NCI-H146 treated with DMSO at 0.1 percent for 48 hours (cell line): Measurements from ENCODE around the gene METTL21C.

Experiments
- DNase-seq: peaks from one replicate; lab custom pipeline; 2025; ENCODE audit not compliant: unreplicated experiment; lab: John Stamatoyannopoulos, UW

The METTL21C gene

GRCh38 chr13:102697929-102698648, 3.2 kb upstream of the METTL21C start:
- no peak for DNase-seq

DNA sequence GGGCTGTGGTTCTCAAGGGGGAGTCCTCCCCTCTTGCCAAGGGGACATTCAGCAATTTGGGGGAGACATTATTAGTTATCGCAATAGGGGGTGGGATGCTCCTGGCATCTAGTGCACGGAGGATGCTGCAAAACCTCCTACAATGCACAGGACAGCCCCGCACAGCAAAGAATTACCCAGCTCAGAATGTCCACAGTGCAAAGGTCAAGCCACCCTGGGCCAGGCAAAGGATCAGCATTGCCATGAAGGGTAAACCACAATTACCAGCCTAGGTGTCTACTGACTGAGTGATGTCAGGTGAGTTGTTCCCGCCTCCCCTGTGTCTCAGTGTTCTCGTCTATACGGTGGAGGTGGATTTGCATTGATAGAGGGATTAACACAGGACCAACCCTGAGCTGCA, 2.4 kb upstream of the METTL21C start:
- no peak for DNase-seq

DNA sequence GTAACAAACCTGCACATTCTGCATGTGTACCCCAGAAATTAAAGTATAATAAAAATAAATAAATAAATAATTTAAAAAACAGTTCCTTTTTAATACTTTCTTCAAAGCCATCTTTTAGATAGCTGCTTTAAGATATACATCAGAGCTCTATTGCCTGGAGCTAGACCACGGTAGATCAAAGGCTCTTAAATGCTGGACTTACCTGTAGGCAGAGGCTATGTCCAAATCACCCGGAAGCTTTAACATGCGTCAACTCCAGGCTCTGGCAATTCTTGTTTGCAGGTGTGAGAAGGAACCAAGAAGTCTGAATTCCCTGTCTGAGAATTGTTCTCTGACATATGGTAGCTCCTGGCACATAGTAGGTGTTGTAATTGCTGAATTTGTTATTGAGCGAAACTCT, 1.6 kb upstream of the METTL21C start:
- no peak for DNase-seq

- no peak for DNase-seq
These were observed 1.1 kb downstream of the METTL21C start for GRCh38 chr13:102693776-102694175.

DNA sequence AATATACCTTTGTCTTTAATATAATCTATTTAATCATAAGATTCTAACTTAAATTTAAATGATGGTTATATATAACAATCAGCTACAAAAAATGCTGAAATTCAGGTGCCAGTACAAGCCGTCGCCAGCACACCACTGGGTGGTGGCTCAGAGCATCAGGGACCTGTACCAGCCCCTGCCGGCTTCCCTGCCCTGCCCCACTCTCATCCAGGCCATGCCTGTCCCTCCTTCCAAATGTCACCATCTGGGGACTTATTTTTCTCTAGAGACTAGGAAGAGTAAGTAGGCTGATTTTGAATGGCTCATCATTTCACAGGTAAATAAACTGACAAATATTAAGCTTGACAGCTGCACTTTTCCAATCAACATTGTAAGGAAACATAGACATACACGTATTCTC, 1.6 kb downstream of the METTL21C start:
- no peak for DNase-seq

DNA sequence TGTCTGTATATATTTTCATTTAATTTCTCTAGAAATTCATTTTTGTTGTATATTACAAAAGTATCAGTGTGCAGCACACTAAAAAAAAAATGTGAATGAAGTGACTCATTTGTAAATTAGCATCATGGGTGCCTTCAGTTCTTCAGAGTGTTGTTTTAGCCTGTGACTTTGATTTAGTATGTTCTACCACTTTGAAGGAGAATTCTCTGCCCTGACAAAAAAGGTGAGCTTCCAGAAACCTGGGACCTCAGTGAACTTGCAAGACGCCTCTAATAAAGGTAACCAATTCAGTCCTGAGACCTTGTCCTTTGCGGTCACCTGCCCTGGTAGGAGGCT, 2.4 kb downstream of the METTL21C start:
- DNase-seq = no peak

DNA sequence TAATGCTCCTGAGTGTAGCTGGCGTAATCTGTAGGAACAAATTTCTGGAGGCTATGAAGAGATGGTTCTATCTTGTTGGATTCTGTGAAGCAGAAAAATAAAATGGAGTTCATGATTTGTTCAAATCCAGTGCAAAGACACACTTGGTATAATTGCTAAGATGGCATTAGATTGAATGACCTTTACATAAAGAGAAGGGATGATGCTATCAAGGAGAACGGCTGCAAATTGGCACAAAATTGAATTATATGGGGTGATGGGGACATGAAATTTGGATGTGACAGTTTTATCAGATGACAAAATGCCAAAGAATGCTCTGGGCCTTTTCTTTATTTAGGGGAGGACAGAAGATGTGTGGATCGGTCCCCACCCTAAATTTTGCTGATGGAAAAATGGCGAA, 4.0 kb downstream of the METTL21C start:
- DNase-seq = no peak

DNA sequence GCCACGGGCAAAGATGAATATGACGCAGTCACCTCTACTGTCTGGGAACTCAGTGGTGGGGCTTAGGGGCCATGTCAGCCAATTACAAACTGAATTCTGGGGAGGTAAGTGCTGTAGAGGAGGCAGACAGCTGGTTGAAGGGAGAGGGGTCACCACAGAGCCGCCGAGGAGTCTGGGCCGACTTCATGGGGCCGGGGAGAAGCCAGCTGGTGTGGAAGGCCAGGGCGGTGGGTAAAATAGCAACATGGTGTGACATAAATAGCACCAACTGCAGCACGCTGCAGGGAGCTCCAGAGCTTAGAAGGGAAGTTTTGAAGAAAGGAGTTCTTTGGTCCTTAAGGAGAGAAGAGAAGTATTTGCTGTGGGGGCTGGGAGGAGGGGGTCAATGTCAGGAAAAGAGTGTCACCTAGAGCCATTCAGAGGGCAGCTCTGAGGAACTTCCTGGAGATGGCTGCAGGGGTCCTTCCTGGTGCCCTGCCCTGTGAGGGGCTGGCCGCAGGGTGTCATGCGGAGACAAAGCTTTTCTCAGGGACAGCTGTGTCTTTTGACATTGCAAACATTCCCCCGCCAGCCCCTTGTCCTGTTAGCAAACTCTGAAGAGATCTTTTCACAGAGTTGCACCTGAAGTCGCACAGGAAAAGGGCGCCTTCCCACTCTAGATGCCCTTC, 6.4 kb downstream of the METTL21C start:
- DNase-seq = no peak

DNA sequence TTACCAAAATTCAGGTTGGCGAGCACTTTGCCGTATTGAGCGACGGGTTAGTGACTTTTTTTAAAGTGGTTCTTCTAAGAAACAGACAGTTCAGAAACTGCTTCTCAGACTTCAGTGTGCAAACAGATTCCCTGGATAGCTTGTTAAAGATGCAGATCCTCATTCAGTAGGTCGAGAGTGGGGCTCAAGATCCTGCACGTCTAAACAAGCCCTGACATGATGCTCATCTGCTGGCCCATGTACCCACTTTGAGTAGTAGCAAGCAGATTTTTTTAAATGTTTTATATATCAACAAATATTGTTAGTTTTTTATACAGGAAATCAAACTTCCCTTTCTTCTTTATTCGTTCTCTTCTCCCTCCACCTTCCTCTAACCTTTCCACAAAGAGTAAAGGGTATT, 7.3 kb downstream of the METTL21C start:
- no peak for DNase-seq

DNA sequence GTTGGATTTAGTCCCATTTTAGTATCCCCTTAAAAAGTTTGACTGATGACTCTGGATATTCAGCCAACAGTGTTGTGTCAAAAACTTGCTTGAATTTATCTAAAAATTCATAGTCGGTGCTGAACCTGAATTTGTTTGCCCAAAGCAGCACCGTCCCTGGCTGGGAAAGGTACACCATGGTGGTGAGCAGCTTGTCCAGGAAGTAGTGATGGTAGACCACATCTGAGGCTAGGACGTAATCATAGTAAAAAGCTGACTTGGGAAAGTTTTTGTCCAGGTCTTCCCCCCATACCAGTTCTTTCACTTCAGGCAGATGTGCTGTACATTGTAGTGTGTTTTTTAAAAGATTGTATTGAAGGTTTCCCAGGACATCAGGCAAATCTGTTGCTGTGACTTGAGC, 8.8 kb downstream of the METTL21C start:
- no peak for DNase-seq

GRCh38 chr13:102683637-102684036, 11.2 kb downstream of the METTL21C start:
- no peak for DNase-seq

DNA sequence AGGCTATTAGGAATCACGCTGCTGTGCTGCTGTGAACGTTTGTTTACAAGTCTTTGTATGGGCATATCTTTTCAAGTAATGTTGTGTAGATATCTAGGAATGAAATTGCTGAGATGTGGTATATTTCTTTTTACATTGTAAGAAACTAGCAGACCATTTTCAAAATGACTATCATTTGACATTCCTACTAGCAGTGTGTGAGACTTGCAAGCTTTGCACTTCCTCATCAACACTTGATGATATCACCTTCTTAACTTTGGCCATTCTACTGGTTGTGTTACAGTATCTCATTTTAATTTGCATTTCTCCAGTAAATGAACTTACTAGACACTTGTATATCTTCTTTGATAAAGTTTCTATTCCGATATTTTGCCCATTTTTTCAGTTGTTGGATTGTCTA, 12.1 kb downstream of the METTL21C start:
- DNase-seq = no peak

DNA sequence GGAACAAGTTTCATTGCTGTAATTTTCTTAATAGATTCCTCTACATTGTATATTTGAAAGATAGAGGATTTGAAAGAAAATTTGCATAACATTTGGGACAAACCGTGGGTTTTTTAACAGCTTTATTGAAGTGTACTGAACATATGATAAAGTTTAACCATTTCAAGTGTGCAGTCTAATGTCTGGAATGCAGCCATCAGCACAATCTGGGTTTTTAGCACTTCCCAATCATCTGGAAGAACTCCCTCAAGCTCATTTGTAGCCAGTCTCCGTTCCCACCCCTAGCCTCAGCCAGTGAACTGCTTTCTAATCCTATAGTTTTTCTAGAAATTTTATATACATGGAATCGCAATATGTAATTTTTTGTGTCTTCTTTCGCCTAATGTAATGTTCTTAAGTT, 12.6 kb downstream of the METTL21C start:
- DNase-seq = no peak

DNA sequence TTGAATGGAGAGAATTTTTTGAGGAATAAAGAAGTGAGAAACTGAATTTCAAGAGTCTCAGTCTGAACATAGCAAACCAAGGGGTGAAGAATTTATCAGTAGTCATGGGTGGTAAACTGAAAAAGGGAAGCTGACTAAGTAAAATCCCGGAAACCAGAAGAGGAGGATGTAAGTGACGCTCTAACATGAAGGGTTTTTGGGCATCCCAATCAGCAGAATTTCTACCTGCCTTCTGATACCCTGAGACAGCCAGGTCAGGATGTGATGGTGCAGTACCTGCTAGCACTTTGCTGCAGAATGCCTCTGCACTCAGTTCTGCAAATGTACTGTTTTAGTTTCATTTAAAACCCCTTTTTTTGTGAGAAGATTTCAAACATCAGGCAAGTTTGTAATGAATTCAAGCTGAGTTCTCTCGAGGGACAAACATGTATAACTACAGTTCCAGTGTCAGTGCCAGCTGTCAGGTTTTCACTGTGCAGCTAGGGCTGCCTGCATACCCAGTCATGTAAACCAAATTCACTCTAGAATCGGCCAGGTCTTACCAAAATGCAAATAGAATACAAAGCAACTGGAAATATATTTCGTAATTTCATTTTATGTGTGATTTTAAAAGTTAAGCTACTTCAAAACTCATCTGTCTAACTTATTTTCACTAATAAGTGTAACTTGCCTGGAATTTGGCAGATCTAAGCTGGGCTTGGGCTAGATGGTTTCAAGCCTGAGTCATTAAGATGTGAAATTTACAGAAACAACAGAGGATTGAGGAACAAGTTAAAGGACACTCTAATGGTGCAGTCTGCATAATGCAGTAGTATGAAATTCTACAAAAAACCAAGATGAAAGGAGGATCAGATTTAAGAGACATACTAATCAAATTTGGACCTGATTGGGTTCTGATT, 13.8 kb downstream of the METTL21C start:
- no peak for DNase-seq

DNA sequence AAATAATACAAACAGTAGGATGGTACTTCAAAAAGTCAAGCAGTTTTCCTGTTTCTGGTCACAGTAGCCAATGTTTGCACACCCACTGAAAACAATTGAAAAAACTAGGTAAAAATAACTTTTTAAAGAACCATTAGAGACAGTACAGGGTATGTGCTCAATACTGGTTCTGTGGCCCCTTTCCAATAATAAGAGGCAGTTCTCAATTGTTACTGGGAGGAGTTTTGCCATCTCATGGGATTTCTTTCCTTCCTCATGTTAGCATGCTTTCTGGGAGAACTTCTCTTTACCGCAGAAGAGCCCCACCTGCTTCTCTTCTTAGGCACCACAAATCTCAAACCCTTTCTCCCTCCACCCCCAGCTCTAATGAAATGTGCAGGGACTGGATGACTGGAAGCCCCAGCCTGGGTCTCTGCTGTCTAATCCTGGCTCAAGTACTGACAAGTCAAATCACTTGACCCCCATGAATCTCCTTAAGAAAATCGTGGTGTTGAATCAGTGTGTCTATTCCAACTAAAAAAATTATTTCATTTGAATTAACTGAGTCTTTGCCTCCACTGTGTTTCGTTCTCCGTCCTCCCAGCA, 14.6 kb downstream of the METTL21C start:
- no peak for DNase-seq

DNA sequence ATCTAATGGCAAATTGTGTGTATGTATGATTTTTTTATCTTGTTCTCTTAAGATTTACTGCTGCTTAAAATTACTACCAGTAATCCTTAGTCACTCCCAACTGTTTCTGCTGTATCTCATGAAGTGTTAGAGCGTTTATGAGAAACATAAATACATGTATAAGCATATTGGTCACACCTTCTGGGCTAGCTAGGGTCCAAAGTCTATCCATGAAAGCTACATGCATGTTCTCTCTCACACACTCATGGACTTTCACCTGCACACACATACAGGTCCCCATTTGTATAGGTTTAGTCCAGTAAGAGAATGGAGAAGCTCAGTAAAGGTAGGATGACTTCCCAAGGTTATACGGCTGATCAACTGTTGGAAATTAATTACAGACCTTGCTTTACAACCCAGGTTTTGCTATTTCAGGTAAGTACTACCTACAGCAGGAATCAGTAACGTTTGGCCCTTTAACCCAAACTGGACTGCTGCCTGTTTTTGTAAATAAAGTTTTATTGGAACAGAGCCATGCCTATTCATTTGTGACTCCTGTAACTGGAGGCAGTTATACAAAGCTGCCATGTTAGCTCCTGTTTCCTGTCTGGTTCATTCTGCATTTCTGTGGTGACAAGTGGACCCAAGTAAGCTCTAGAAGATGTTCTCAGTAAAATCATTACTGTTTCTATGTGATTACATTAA, 15.3 kb downstream of the METTL21C start:
- no peak for DNase-seq

- no peak for DNase-seq
These were observed 16.3 kb downstream of the METTL21C start for GRCh38 chr13:102678339-102679107.

GRCh38 chr13:102677122-102677521, 17.7 kb downstream of the METTL21C start:
- DNase-seq = no peak

GRCh38 chr13:102675115-102675514, 19.7 kb downstream of the METTL21C start:
- no peak for DNase-seq

DNA sequence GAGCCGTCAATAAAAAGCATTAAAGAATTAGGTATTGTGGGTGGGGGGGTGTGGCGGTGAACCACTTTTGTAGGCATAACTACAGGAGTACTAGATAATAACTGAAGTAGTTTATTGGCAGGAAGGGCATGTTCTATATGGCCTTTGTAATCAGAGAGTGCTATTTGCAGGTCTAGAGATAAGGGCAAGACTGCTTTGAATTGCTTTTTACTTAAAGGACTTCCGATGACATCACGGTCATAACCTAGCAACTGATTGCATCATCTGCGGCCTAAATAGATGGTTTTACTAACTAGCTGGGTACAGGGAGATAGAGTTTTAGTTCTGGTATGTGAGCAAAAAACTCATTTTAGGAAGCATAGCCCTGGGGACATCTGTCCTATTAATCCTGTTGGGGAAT, 24.7 kb downstream of the METTL21C start:
- no peak for DNase-seq
